Stimulated activated CD4-positive, alpha-beta T cell treated with anti-CD3 and anti-CD28 coated beads, Interleukin-1b, Interleukin-23, amount 100 ng/mL, for 24 hours (primary cell): ENCODE results near the gene AMMECR1.

ENCODE experiments used
- DNase-seq, 4 experiments: peaks; one replicate each; pipeline ENCODE4 v3.0.0-alpha.2; 2020; ENCODE audit warnings: low read depth in 4 of 4, low spot score in 1 of 4

Gene AMMECR1

GRCh38 chrX:110311437-110312230, 6.3 kb downstream of the AMMECR1 start:
- DNase-seq: no peak

- peak in 1 of 4 experiments; percentile 7 for DNase-seq
These were observed 7.0 kb downstream of the AMMECR1 start for GRCh38 chrX:110310896-110311295.

- DNase-seq: no peak
These were observed 7.7 kb downstream of the AMMECR1 start for GRCh38 chrX:110310000-110310790.

GRCh38 chrX:110308220-110308619, 9.7 kb downstream of the AMMECR1 start:
- no peak for DNase-seq

- no peak for DNase-seq
These were observed 13.0 kb downstream of the AMMECR1 start for GRCh38 chrX:110304884-110305283.

GRCh38 chrX:110304371-110304770, 13.5 kb downstream of the AMMECR1 start:
- no peak for DNase-seq

- no peak for DNase-seq
These were observed 14.9 kb downstream of the AMMECR1 start for GRCh38 chrX:110302975-110303374.

GRCh38 chrX:110301194-110301593, 16.7 kb downstream of the AMMECR1 start:
- DNase-seq: no peak

GRCh38 chrX:110294087-110294486, 23.8 kb downstream of the AMMECR1 start:
- no peak for DNase-seq

- no peak for DNase-seq
These were observed 24.2 kb downstream of the AMMECR1 start for GRCh38 chrX:110293658-110294057.

- DNase-seq: no peak
These were observed 30.3 kb downstream of the AMMECR1 start for GRCh38 chrX:110287605-110288004.

- no peak for DNase-seq
These were observed 31.8 kb downstream of the AMMECR1 start for GRCh38 chrX:110286106-110286505.

GRCh38 chrX:110284159-110284558, 33.7 kb downstream of the AMMECR1 start:
- no peak for DNase-seq

GRCh38 chrX:110282922-110283321, 35.0 kb downstream of the AMMECR1 start:
- no peak for DNase-seq

- no peak for DNase-seq
These were observed 36.5 kb downstream of the AMMECR1 start for GRCh38 chrX:110281377-110281776.

- DNase-seq: no peak
These were observed 36.9 kb downstream of the AMMECR1 start for GRCh38 chrX:110280954-110281353.

GRCh38 chrX:110277609-110278008, 40.3 kb downstream of the AMMECR1 start:
- DNase-seq: no peak

- DNase-seq: no peak
These were observed 41.1 kb downstream of the AMMECR1 start for GRCh38 chrX:110276778-110277177.

GRCh38 chrX:110268886-110269285, 49.0 kb downstream of the AMMECR1 start:
- no peak for DNase-seq

- no peak for DNase-seq
These were observed 49.5 kb downstream of the AMMECR1 start for GRCh38 chrX:110268395-110268794.

- DNase-seq: no peak
These were observed 50.0 kb downstream of the AMMECR1 start for GRCh38 chrX:110267874-110268273.

GRCh38 chrX:110265661-110266060, 52.2 kb downstream of the AMMECR1 start:
- DNase-seq: no peak
